GOT3 (cell line): ENCODE measurements around the gene PTCH2.
A peak's percentile ranks its signal among the peaks of the same experiment; 100 is the strongest.
"Not testable (repeated sequence)": the region's sequence is repeated elsewhere in the genome, so short reads cannot be mapped to it uniquely, and the experiment has no call there.

Experiments used
- DNase-seq: peaks from one replicate; lab custom pipeline; 2025; ENCODE audit warnings: mixed read lengths; lab: John Stamatoyannopoulos, UW

Gene PTCH2

DNA sequence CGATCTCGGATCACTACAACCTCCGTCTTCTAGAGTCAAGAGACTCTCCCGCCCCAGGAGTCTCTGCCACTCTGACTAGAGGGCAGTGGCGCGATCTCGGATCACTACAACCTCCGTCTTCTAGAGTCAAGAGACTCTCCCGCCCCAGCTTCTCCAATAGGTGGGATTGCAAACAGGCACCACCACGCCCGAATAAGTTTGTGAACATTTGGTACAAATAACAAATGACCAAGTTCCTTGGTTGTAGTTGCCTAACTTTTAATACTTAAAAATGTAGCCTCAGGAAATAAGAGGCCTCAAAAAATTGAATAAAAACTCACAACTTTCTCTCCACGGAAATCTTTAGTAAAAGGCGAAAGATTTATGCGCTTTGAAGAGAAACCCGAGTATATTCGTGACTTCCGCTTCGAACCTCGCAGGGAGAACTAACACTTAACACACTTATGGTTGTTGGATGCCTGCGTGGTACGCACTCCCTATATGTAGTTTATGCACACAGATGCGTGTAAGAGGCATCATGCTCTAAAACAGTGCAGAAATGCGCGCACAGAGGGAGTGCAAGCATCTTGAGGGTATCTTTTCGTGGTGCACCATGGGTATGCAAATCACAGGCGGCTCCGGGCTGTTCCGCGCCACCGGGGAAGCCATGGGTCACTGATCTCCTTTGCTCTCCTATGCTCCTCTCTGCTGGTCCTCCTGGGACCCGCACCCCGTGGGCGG lies 23.3 kb downstream of the PTCH2 start:
- DNase-seq, result peak; percentile 79

GRCh38 chr1:44819196-44819607 lies 23.9 kb downstream of the PTCH2 start:
- no peak for DNase-seq

- no peak for DNase-seq
These were observed 25.1 kb downstream of the PTCH2 start for GRCh38 chr1:44817771-44818495.

GRCh38 chr1:44817307-44817706 lies 25.7 kb downstream of the PTCH2 start:
- DNase-seq, result no peak

- DNase-seq, result not testable (repeated sequence)
These were observed 27.1 kb downstream of the PTCH2 start for GRCh38 chr1:44815926-44816325.

DNA sequence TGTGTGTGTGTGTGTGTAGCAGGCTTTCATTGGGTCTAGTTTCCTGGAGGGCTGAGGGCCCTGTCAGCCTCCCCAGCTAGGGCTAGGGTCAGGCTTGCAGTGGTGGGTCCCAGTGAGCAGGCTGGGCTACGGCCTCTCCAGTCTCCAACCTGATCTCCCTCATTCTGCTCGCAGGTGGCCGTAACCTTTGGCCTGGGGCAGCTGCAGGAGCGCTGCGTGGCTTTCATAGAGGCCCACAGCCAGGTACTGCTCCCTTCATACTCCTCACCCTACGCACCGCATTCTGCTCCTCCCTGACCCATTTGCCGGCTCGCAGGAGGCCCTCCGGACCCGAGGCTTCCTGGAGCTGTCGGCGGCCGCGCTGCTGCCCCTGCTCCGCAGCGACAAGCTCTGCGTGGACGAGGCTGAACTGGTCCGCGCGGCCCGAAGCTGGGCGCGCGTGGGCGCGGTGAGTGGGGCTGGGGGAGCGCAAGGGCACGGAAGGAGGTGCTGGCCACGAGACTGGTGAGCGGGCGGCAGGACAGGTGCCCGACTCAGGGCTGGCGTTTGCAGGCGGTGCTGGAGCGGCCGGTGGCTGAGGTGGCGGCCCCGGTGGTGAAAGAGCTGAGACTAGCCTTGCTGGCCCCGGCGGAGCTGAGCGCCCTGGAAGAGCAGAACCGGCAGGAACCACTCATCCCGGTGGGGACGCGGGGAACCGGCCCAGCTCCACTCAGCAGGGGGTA lies 30.1 kb downstream of the PTCH2 start:
- no peak for DNase-seq

GRCh38 chr1:44811234-44811633 lies 31.8 kb downstream of the PTCH2 start:
- DNase-seq, result no peak

DNA sequence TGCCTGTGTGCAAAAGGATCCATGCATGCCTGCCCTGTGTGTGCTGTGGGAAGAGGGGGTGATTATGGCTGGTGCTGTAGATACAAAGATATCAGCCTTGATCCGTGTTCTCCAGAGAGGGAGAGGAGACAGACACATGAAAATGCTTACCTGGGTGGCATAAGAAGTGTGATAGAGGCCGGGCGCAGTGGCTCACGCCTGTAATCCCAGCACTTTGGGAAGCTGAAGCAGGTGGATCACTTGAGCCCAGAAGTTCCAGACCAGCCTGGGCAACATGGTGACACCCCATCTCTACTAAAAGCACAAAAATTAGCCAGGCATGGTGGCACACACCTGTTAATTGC lies 32.3 kb downstream of the PTCH2 start:
- DNase-seq, result not testable (repeated sequence)

DNA sequence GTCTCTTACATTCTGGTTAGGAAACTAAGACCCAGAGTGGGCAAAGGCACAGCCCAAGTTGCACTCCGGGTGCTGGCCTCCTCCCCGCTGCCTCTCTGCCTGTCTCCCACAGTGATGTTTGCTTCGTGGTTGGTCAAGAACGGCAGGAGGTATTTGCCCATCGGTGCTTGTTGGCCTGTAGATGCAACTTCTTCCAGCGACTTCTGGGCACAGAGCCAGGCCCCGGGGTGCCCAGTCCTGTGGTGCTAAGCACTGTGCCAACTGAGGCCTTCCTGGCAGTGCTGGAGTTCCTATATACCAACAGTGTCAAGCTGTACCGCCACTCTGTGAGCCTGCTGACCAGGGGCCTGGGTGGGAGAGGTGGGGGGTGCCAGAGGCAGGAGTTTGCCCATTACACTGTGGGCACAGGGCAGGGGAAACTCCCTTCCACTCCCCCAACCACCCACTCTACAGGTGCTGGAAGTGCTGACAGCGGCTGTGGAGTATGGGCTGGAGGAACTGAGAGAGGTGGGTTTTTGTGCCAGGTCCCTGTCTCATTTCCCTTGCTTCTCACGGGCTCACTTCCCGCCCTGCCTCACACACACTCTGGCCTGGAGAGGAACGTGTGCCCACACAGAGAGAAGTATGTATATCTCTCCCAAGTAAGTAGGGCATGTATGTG lies 32.8 kb downstream of the PTCH2 start:
- no peak for DNase-seq

- DNase-seq, result no peak
These were observed 33.8 kb downstream of the PTCH2 start for GRCh38 chr1:44808938-44809917.

GRCh38 chr1:44808063-44808937 lies 34.8 kb downstream of the PTCH2 start, which contains the start of gene BTBD19:
TSS of gene BTBD19 (plus strand) at chr1:44808523. CDS start at chr1:44808821, 298 bp downstream.
- DNase-seq, result peak; percentile 80

- DNase-seq, result peak; percentile 96
These were observed 35.5 kb downstream of the PTCH2 start for GRCh38 chr1:44807364-44808062.

DNA sequence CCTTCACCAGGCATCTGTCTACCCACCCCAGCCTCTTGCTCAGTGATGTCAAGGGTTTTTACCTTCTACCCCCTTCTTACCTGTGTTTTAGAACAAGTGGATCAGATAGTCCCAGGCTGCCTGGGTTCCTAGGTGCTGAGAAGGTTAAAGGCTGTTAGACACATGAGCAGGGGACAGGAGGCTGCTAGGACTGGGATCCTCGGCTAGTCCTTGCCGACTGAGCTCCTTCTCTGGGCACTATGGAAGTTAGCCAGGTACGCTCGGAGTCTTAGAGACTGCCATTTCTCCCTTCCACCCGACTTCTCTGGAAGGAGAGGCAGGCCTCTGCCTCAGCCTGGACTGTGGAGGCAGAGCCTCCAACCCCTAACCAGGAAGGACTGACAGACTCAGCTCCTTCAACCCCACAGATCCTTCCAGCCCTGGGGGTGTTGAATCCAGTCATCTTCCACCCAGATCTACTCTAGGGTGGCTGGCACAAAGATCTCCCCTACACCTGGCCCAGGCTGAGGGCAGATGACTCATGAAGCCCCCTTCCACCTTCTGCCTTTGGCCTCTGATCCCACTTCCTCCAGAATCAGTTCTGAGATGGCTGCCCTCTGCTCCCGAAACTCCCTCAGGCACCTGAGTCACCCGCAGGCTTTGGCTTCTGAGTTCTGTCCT lies 36.2 kb downstream of the PTCH2 start, which contains the start of gene DYNLT4:
Gene DYNLT4, minus strand, starts transcription at position 648 of the 660 bp plus-strand sequence. CDS start 683 bp downstream, outside the sequence.
- DNase-seq, result no peak

DNA sequence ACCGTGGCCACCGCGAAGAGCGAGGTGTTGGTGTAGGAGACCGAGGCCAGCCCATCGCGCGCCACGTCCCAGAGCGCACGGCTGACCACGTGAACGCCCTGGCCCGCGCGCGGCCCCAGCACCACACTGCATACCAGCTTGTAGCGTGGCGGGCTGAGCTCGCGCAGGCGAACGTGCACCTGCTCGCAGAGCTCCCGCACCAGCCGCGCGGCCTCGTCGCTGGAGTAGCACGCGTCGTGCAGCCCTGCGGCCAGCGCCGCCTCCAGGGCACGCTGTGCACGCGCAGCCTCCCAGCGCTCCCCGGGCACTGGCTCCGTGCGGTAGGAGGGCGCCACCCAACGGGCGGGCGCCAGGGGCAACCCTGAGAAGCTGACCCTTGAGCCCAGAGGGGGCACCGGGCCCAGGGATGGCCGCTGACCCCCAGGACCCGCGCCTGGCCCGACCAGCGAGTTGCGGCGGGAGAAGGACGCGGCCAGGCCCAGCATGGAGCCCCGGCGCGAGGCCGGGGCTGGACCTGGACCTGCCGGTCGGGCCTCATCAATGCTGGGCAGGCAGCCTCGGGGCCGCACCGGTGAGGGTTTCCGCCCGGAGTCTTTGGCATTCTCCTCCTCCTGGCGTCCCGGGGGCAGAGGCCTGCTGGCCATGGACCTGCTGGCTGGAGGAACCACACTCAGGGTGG lies 36.9 kb downstream of the PTCH2 start:
- DNase-seq, result no peak

DNA sequence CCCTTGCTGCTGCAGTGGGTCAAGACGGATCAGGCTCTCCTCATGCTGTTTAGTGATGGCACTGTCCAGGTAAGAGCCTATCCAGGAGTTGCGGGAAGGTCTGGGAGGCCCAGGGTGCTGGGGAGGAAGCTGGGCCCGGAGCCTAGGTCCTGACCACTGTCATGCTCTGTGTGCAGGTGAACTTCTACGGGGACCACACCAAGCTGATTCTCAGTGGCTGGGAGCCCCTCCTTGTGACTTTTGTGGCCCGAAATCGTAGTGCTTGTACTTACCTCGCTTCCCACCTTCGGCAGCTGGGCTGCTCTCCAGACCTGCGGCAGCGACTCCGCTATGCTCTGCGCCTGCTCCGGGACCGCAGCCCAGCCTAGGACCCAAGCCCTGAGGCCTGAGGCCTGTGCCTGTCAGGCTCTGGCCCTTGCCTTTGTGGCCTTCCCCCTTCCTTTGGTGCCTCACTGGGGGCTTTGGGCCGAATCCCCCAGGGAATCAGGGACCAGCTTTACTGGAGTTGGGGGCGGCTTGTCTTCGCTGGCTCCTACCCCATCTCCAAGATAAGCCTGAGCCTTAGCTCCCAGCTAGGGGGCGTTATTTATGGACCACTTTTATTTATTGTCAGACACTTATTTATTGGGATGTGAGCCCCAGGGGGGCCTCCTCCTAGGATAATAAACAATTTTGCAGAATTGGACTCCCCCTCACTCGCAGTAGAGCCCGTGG lies 37.6 kb downstream of the PTCH2 start:
- no peak for DNase-seq

GRCh38 chr1:44803312-44804095 lies 39.5 kb downstream of the PTCH2 start:
- DNase-seq, result no peak

DNA sequence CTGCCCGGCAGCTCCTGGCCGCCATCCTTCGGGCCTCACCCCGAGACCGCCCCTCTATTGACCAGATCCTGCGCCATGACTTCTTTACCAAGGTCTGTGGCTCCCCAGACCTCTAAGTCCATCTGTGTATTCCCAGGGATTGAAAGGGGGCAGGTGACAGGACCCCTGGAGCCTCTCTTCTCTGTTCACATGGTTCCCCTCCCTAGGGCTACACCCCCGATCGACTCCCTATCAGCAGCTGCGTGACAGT lies 40.1 kb downstream of the PTCH2 start:
- DNase-seq, result no peak
